Fibroblast of skin of right quadriceps (primary cell): ENCODE data around the gene CYSRT1.

Experiments used
- DNase-seq: peaks from one replicate; pipeline ENCODE4 v3.0.0-alpha.2; 2013

CYSRT1 gene

GRCh38 chr9:137213160-137214060, 11.6 kb upstream of the CYSRT1 start:
- no peak for DNase-seq

GRCh38 chr9:137214620-137215019, 10.4 kb upstream of the CYSRT1 start:
- no peak for DNase-seq

- DNase-seq = no peak
These were observed 9.6 kb upstream of the CYSRT1 start for GRCh38 chr9:137215196-137215986.

- DNase-seq = no peak
These were observed 8.6 kb upstream of the CYSRT1 start for GRCh38 chr9:137216188-137216965.

GRCh38 chr9:137217276-137218211, 7.4 kb upstream of the CYSRT1 start:
- DNase-seq = no peak

GRCh38 chr9:137218212-137218753, 6.7 kb upstream of the CYSRT1 start:
- no peak for DNase-seq

- no peak for DNase-seq
These were observed 6.2 kb upstream of the CYSRT1 start for GRCh38 chr9:137218754-137219271.

- no peak for DNase-seq
These were observed 5.1 kb upstream of the CYSRT1 start for GRCh38 chr9:137219757-137220316.

GRCh38 chr9:137220317-137221094, 4.5 kb upstream of the CYSRT1 start:
- no peak for DNase-seq

GRCh38 chr9:137221095-137221505, 3.9 kb upstream of the CYSRT1 start:
- no peak for DNase-seq

- no peak for DNase-seq
These were observed 3.4 kb upstream of the CYSRT1 start for GRCh38 chr9:137221506-137222111.

GRCh38 chr9:137222190-137223077, 2.5 kb upstream of the CYSRT1 start, which contains the start of gene RNF208:
RNF208 (minus strand) TSS chr9:137222240; CDS start chr9:137221212, 1,028 bp downstream.
- DNase-seq = no peak

- peak; percentile 99 for DNase-seq
These were observed 1.6 kb upstream of the CYSRT1 start for GRCh38 chr9:137223078-137223970.

- no peak for DNase-seq
These were observed 841 bp downstream of the CYSRT1 start for GRCh38 chr9:137225699-137226331.

- no peak for DNase-seq
These were observed 1.5 kb downstream of the CYSRT1 start for GRCh38 chr9:137226338-137227053.
